ENCODE data around the gene TMEM143. TPM values are rescaled to one million over a fixed set of nuclear protein-coding genes. Genes with fewer than 3 reads are reported as not detected.
A peak's percentile ranks its signal among the peaks of the same experiment; 100 is the strongest.
"Not testable (repeated sequence)": the region's sequence is repeated elsewhere in the genome, so short reads cannot be mapped to it uniquely, and the experiment has no call there.

TMEM143 gene
- total RNA-seq, 1 donor from 2014 or later, result 25.3 TPM

GRCh38 chr19:48392860-48393558 is 29.3 kb upstream of the TMEM143 start:
- Histone ChIP-seq H3K27ac (no peak overlapping the region), H3K36me3 (peaks cover 11 to 14% of the 10 kb centered on the region in 2 donors), H3K9me3 (no peaks in the 10 kb centered on the region), H3K4me1 (peaks cover 0 to 14% of the 10 kb centered on the region in 2 donors), H3K4me3 (peak overlapping the region in 1 of 2 donors; percentile 41), H3K27me3 (peaks cover 36% of the 10 kb centered on the region)
- intact Hi-C loops (cut with DNase I), result loop anchor here (5.0 kb wide), 1 partner anchor 49 kb away; no protein-coding TSS in a partner anchor
- DNase-seq (ENCODE audit: low spot score in 2 of 2), result no peak
- TF ChIP-seq, protein P1, sequence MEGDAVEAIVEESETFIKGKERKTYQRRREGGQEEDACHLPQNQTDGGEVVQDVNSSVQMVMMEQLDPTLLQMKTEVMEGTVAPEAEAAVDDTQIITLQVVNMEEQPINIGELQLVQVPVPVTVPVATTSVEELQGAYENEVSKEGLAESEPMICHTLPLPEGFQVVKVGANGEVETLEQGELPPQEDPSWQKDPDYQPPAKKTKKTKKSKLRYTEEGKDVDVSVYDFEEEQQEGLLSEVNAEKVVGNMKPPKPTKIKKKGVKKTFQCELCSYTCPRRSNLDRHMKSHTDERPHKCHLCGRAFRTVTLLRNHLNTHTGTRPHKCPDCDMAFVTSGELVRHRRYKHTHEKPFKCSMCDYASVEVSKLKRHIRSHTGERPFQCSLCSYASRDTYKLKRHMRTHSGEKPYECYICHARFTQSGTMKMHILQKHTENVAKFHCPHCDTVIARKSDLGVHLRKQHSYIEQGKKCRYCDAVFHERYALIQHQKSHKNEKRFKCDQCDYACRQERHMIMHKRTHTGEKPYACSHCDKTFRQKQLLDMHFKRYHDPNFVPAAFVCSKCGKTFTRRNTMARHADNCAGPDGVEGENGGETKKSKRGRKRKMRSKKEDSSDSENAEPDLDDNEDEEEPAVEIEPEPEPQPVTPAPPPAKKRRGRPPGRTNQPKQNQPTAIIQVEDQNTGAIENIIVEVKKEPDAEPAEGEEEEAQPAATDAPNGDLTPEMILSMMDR (IDR thresholded peaks at IDR 0.05), result no peak

DNA sequence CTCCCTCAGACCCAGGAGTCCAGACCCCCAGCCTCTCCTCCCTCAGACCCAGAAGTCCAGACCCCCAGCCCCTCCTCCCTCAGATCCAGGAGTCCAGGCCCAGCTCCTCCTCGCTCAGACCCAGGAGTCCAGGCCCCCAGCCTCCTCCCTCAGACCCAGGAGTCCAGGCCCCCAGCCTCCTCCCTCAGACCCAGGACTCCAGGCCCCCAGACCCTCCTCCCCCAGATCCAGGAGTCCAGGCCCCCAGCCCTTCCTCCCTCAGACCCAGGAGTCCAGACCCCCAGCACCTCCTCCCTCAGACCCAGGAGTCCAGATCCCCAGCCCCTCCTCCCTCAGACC is 28.2 kb upstream of the TMEM143 start:
- H3K36me3 ChIP-seq, result peaks cover 22 to 24% of the 10 kb centered on the region in 2 donors
- H3K27me3 ChIP-seq, result peaks cover 33% of the 10 kb centered on the region
- H3K9me3 ChIP-seq; DNase-seq (ENCODE audit: low spot score in 2 of 2); H3K27ac ChIP-seq: not testable (repeated sequence)
- peaks cover 0 to 14% of the 10 kb centered on the region in 2 donors for H3K4me1 ChIP-seq
- H3K4me3 ChIP-seq, result peak overlapping the region in 1 of 2 donors; percentile 94
- intact Hi-C loops (cut with DNase I), result loop anchor here (5.0 kb wide), 1 partner anchor 50 kb away; no protein-coding TSS in a partner anchor

- H3K27me3 ChIP-seq, result peaks cover 28% of the 10 kb centered on the region
- H3K27ac ChIP-seq, result peak within 1 kb of the TSS; percentile 91 to 94
- intact Hi-C loops (cut with DNase I), result loop anchor here (2.0 to 5.0 kb wide), 4 partner anchors 29 to 193 kb away; partner anchors contain the start of gene TMEM143
- peaks cover 0 to 14% of the 10 kb centered on the region in 2 donors for H3K4me1 ChIP-seq
- TF ChIP-seq, protein P1 (IDR thresholded peaks at IDR 0.05), result peak; percentile 82 to 94 (median 90)
- no peaks in the 10 kb centered on the region for H3K9me3 ChIP-seq
- peak in 1 of 2 donors; percentile 80 for DNase-seq (ENCODE audit: low spot score in 2 of 2)
- peak within 1 kb of the TSS; percentile 85 to 94 for H3K4me3 ChIP-seq
- peaks cover 28 to 30% of the 10 kb centered on the region in 2 donors for H3K36me3 ChIP-seq
Measured at GRCh38 chr19:48391100-48392005, 27.6 kb upstream of the TMEM143 start, which contains the start of gene KDELR1. Gene KDELR1, minus strand, starts transcription at chr19:48391551. Its CDS starts 193 bp downstream, at chr19:48391358.

- peak in 1 of 2 donors; percentile 79 for DNase-seq (ENCODE audit: low spot score in 2 of 2)
- Histone ChIP-seq H3K4me1 (peaks cover 0 to 14% of the 10 kb centered on the region in 2 donors), H3K27ac (peak overlapping the region; percentile 91 to 94), H3K9me3 (no peaks in the 10 kb centered on the region), H3K4me3 (peak overlapping the region; percentile 85 to 94), H3K27me3 (peaks cover 19% of the 10 kb centered on the region), H3K36me3 (peaks cover 36 to 39% of the 10 kb centered on the region in 2 donors)
- intact Hi-C loops (cut with DNase I), result loop anchor here (2.0 to 5.0 kb wide), 4 partner anchors 28 to 194 kb away; partner anchors contain the start of gene TMEM143
- TF ChIP-seq, protein P1 (IDR thresholded peaks at IDR 0.05), result peak; percentile 58 to 81 (median 71)
Measured at GRCh38 chr19:48390188-48391099, 26.7 kb upstream of the TMEM143 start.

- intact Hi-C loops (cut with DNase I), result no loop called here
Measured at GRCh38 chr19:48386981-48387380, 23.2 kb upstream of the TMEM143 start.

More at GRCh38 chr19:48386981-48387380, 23.2 kb upstream of the TMEM143 start:
- no peaks in the 10 kb centered on the region for H3K27me3 ChIP-seq
- no peak overlapping the region for H3K27ac ChIP-seq
- no peak overlapping the region for H3K4me3 ChIP-seq
- no peak for DNase-seq (ENCODE audit: low spot score in 2 of 2)
- H3K4me1 ChIP-seq, result peaks cover 0 to 6% of the 10 kb centered on the region in 2 donors
- TF ChIP-seq, protein P1 (IDR thresholded peaks at IDR 0.05), result no peak
- peaks cover 64 to 74% of the 10 kb centered on the region in 2 donors for H3K36me3 ChIP-seq
- H3K9me3 ChIP-seq, result no peaks in the 10 kb centered on the region
